ENCODE measurements around the gene CLDN18. TPM values are rescaled to one million over a fixed set of nuclear protein-coding genes. Genes with fewer than 3 reads are reported as not detected.

CLDN18 gene
- total and polyA plus RNA-seq, 2 donors (not counting 3 experiments of a cell fraction or from before 2014, with no cell fraction given): not detected

GRCh38 chr3:138005627-138006026, 4.3 kb upstream of the CLDN18 start:
- no peaks in the 10 kb centered on the region for H3K27me3 ChIP-seq (ENCODE audit: control insufficient read depth in 2 of 2, insufficient read depth in 2 of 2, low read length in 2 of 2)
- TF ChIP-seq MAX (IDR thresholded peaks at IDR 0.05; ENCODE audit: insufficient read depth, insufficient read length): no peak
- TF ChIP-seq JUN (IDR thresholded peaks at IDR 0.05; ENCODE audit: borderline replicate concordance, insufficient read depth, insufficient read length, low read depth): no peak
- TF ChIP-seq GATA2 (IDR thresholded peaks at IDR 0.05; ENCODE audit: insufficient read depth, insufficient read length, low read depth, low read length): no peak
- TF ChIP-seq CTCF (IDR thresholded peaks at IDR 0.05; ENCODE audit: extremely low read depth in 1 of 2, insufficient read depth in 1 of 2, low read depth in 1 of 2, low read length in 2 of 2): no peak
- no peak for TF ChIP-seq EZH2 (IDR thresholded peaks at IDR 0.05; ENCODE audit: borderline replicate concordance, low read depth, low read length, severe bottlenecking)
- TF ChIP-seq POLR2A (IDR thresholded peaks at IDR 0.05; ENCODE audit: low read depth, low read length): no peak
- no peak for TF ChIP-seq FOS (IDR thresholded peaks at IDR 0.05; ENCODE audit: borderline replicate concordance, insufficient read depth, low read length)
- TF ChIP-seq MYC (IDR thresholded peaks at IDR 0.05; ENCODE audit: low read depth, low read length): no peak
- no peak for TF ChIP-seq POLR2AphosphoS5 (IDR thresholded peaks at IDR 0.05; ENCODE audit: insufficient read depth, low read depth, low read length)
- dilution Hi-C loops (cut with MboI; ENCODE audit: extremely low pct_ligation_motif_present, low sequenced_read_pairs) (no loop called here), intact Hi-C loops (cut with micrococcal nuclease) (no loop called here)
- FAIRE-seq (no peak), DNase-seq (ENCODE audit: low read depth, low spot score) (no peak)
- BruUV-seq (replicated peaks): no TSS peak
- CTCF ChIA-PET: interaction anchor here (1.1 kb wide), 1 partner anchor 9 kb away, joined by 5 read pairs; no protein-coding TSS in a partner anchor
- H3K9me1 ChIP-seq (replicated peaks; ENCODE audit: control insufficient read depth, extremely low read depth, insufficient read depth, low read length): no peaks in the 10 kb centered on the region
- H3K4me1 ChIP-seq (ENCODE audit: control insufficient read depth, extremely low read depth, insufficient read depth, low read length): no peaks in the 10 kb centered on the region
- no peak overlapping the region for H3K4me3 ChIP-seq (replicated peaks in 1 of 3; ENCODE audit: insufficient read depth in 1 of 3, low read depth in 1 of 3, low read length in 3 of 3)
- H4K20me1 ChIP-seq (replicated peaks; ENCODE audit: control insufficient read depth, extremely low read depth, insufficient read depth, low read length): no peaks in the 10 kb centered on the region
- H2AFZ ChIP-seq (ENCODE audit: low read depth, low read length): no peak overlapping the region
- H3K36me3 ChIP-seq (ENCODE audit: control insufficient read depth in 2 of 2, extremely low read depth in 1 of 2, insufficient read depth in 2 of 2, low read length in 2 of 2): no peaks in the 10 kb centered on the region
- no peak overlapping the region for H3K9ac ChIP-seq (replicated peaks; ENCODE audit: extremely low read depth, insufficient read depth, low read length)
- H3K4me2 ChIP-seq (ENCODE audit: insufficient read depth, low read length): no peak overlapping the region
- H3K9me3 ChIP-seq (replicated peaks; ENCODE audit: control insufficient read depth, insufficient read depth, low read length): no peaks in the 10 kb centered on the region
- POLR2A ChIA-PET: no interaction called here
- no peak overlapping the region for H3K27ac ChIP-seq (ENCODE audit: insufficient read depth, low read depth, low read length)
- no peaks in the 10 kb centered on the region for H3K79me2 ChIP-seq (ENCODE audit: control insufficient read depth, insufficient read depth, low read length)
